GM18870 (cell line): ENCODE measurements around the gene SLC22A7.
"Not testable (repeated sequence)": the region's sequence is repeated elsewhere in the genome, so short reads cannot be mapped to it uniquely, and the experiment has no call there.

Experiments used
- ATAC-seq: cut with Tn5 transposase; IDR thresholded peaks from one replicate; pipeline ENCODE4 v1.9.1; 2021; ENCODE audit warnings: moderate library complexity; ENCODE audit not compliant: unreplicated experiment

SLC22A7 gene

GRCh38 chr6:43298565-43299337 lies 691 bp downstream of the SLC22A7 start:
- ATAC-seq = no peak

GRCh38 chr6:43299338-43300293 lies 1.6 kb downstream of the SLC22A7 start:
- ATAC-seq = no peak

GRCh38 chr6:43301081-43301870 lies 3.2 kb downstream of the SLC22A7 start:
- no peak for ATAC-seq

GRCh38 chr6:43302126-43302525 lies 4.1 kb downstream of the SLC22A7 start:
- no peak for ATAC-seq

- not testable (repeated sequence) for ATAC-seq
These were observed 4.9 kb downstream of the SLC22A7 start for GRCh38 chr6:43303006-43303405.

- ATAC-seq = no peak
These were observed 5.8 kb downstream of the SLC22A7 start for GRCh38 chr6:43303751-43304331.

- ATAC-seq = no peak
These were observed 6.3 kb downstream of the SLC22A7 start for GRCh38 chr6:43304361-43304760.

GRCh38 chr6:43304882-43305281 lies 6.8 kb downstream of the SLC22A7 start:
- ATAC-seq = no peak

GRCh38 chr6:43306086-43306485 lies 8.0 kb downstream of the SLC22A7 start:
- ATAC-seq = no peak

GRCh38 chr6:43307451-43308100 lies 9.5 kb downstream of the SLC22A7 start:
- ATAC-seq = no peak

GRCh38 chr6:43308101-43308989 lies 10.3 kb downstream of the SLC22A7 start, which contains the start of gene CRIP3:
Gene CRIP3, minus strand, starts transcription at chr6:43308826. Its CDS starts 34 bp downstream, at chr6:43308792.
- ATAC-seq = no peak

GRCh38 chr6:43308990-43309477 lies 11.0 kb downstream of the SLC22A7 start:
- ATAC-seq = no peak

- ATAC-seq = no peak
These were observed 12.1 kb downstream of the SLC22A7 start for GRCh38 chr6:43310134-43310533.

GRCh38 chr6:43310624-43311023 lies 12.6 kb downstream of the SLC22A7 start:
- ATAC-seq = no peak

- no peak for ATAC-seq
These were observed 13.6 kb downstream of the SLC22A7 start for GRCh38 chr6:43311666-43312065.

GRCh38 chr6:43313813-43314212 lies 15.8 kb downstream of the SLC22A7 start:
- ATAC-seq = no peak

GRCh38 chr6:43318011-43318410 lies 20.0 kb downstream of the SLC22A7 start:
- no peak for ATAC-seq

- ATAC-seq = no peak
These were observed 27.8 kb downstream of the SLC22A7 start for GRCh38 chr6:43325876-43326275.

- no peak for ATAC-seq
These were observed 30.5 kb downstream of the SLC22A7 start for GRCh38 chr6:43328528-43328927.
